ENCODE data around the gene CD79B. TPM values are rescaled to one million over a fixed set of nuclear protein-coding genes. Genes with fewer than 3 reads are reported as not detected.

CD79B gene
- total and polyA plus RNA-seq, 9 of the 15 experiments (the other 6 are each of a cell fraction or from before 2014, with no cell fraction given), result 0.15 to 0.62 (median 0.44) TPM; not detected in 2

- Histone ChIP-seq H3K4me1 (replicated peaks in 1 of 2; ENCODE audit: control insufficient read depth in 2 of 2, insufficient read depth in 2 of 2, low read length in 2 of 2) (peaks cover 0 to 24% of the 10 kb centered on the region in 2 experiments; a peak in 3 of 5 replicates), H3K27ac (ENCODE audit: extremely low read depth, low read depth, low read length) (no peak overlapping the region), H2AFZ (ENCODE audit: low read depth, low read length) (no peak overlapping the region), H3K9me3 (replicated peaks; ENCODE audit: control insufficient read depth, insufficient read depth, low read depth, low read length) (no peaks in the 10 kb centered on the region; the same call in 1 of the 2 replicates), H3K36me3 (ENCODE audit: control insufficient read depth, insufficient read depth, low read length) (no peaks in the 10 kb centered on the region), H3K79me2 (ENCODE audit: control insufficient read depth, insufficient read depth, low read length) (no peaks in the 10 kb centered on the region), H3K4me3 (no peak overlapping the region), H3K27me3 (ENCODE audit: control insufficient read depth in 2 of 2, insufficient read depth in 2 of 2, low read length in 2 of 2) (peaks cover 24 to 56% of the 10 kb centered on the region in 2 experiments), H3K9ac (ENCODE audit: insufficient read depth in 1 of 2, low read depth in 2 of 2, low read length in 2 of 2) (peak overlapping the region in 1 of 2 experiments; percentile 41; a peak in 1 of 4 replicates), H3K9me1 (ENCODE audit: control insufficient read depth, insufficient read depth, low read length) (no peaks in the 10 kb centered on the region), H3K4me2 (ENCODE audit: insufficient read depth, low read length) (no peak overlapping the region), H4K20me1 (replicated peaks; ENCODE audit: control insufficient read depth, insufficient read depth, low read length) (no peaks in the 10 kb centered on the region; the same call in 1 of the 2 replicates)
- ChIA-PET CTCF (ENCODE audit: low intra/inter-chr PET ratio) (no interaction called here), POLR2A (interaction anchor here (0.9 kb wide), 1 partner anchor 8 kb away, joined by 5 read pairs; the partner anchor contains the start of gene CD79B)
- 41% methylated on average over 8 of the region's 9 CpGs for WGBS (ENCODE audit: insufficient coverage, low coverage, missing lambda C conversion rate)
- ATAC-seq (no peak; the same call in 2 of the 3 replicates), DNase-seq (ENCODE audit: extremely low read depth in 1 of 4, low spot score in 3 of 4) (no peak), FAIRE-seq (no peak)
- in situ Hi-C loops (cut with MboI) (no loop called here), intact Hi-C loops (cut with micrococcal nuclease) (no loop called here)
- BruUV-seq (replicated peaks), result no TSS peak
- TF ChIP-seq ZNF696 (CRISPR knock-in tag; conservative IDR thresholded peaks at IDR 0.05), result no peak
- TF ChIP-seq XRCC5 (IDR thresholded peaks at IDR 0.05; ENCODE audit: low read depth, low read length), result no peak
- no peak for TF ChIP-seq POLR2G (IDR thresholded peaks at IDR 0.05; ENCODE audit: low read depth, low read length)
- TF ChIP-seq XRCC3 (IDR thresholded peaks at IDR 0.05), result no peak
- TF ChIP-seq SMARCA5 (IDR thresholded peaks at IDR 0.05), result no peak
- TF ChIP-seq PTRF (tag; IDR thresholded peaks at IDR 0.05), result no peak
- TF ChIP-seq UBTF (IDR thresholded peaks at IDR 0.05; ENCODE audit: borderline replicate concordance in 1 of 2, low read depth in 2 of 2, low read length in 2 of 2), result no peak
- no peak for TF ChIP-seq JUN (IDR thresholded peaks at IDR 0.05; ENCODE audit: borderline replicate concordance, low read depth, low read length)
- no peak for TF ChIP-seq JUN (CRISPR knock-in tag; IDR thresholded peaks at IDR 0.05; ENCODE audit: borderline replicate concordance)
- TF ChIP-seq SAFB (IDR thresholded peaks at IDR 0.05; ENCODE audit: borderline replicate concordance, low read depth, low read length), result no peak
- no peak for TF ChIP-seq PML (IDR thresholded peaks at IDR 0.05; ENCODE audit: low read length)
- TF ChIP-seq GTF2A2 (tag; IDR thresholded peaks at IDR 0.05), result no peak
- TF ChIP-seq NBN (IDR thresholded peaks at IDR 0.05; ENCODE audit: low read depth), result no peak
- no peak for TF ChIP-seq LARP7 (IDR thresholded peaks at IDR 0.05)
- TF ChIP-seq ZNF699 (CRISPR knock-in tag; IDR thresholded peaks at IDR 0.05; ENCODE audit: insufficient replicate concordance), result no peak
- no peak for TF ChIP-seq NCOR1 (IDR thresholded peaks at IDR 0.05)
- TF ChIP-seq NCOA6 (IDR thresholded peaks at IDR 0.05), result no peak
Observed at GRCh38 chr17:63939401-63939800, 7.3 kb upstream of the CD79B start.
